ENCODE measurements around the gene CRB1.

CRB1 gene

GRCh38 chr1:197521118-197521739 lies 253.2 kb downstream of the CRB1 start:
- no peaks in the 10 kb centered on the region for H4K20me1 ChIP-seq (ENCODE audit: insufficient read depth, low read length)
- no peaks in the 10 kb centered on the region for H3K4me1 ChIP-seq (ENCODE audit: insufficient read depth, low read length, severe bottlenecking)
- H3K9ac ChIP-seq (ENCODE audit: low read length): no peak overlapping the region
- H3K4me3 ChIP-seq (ENCODE audit: low read depth, low read length, poor library complexity, severe bottlenecking): no peak overlapping the region
- no peaks in the 10 kb centered on the region for H3K9me3 ChIP-seq (ENCODE audit: low read length)
- H3K9me2 ChIP-seq (ENCODE audit: low read depth, low read length): no peaks in the 10 kb centered on the region
- H3K27me3 ChIP-seq (ENCODE audit: insufficient read depth, low read length): no peaks in the 10 kb centered on the region
- H3K27ac ChIP-seq (ENCODE audit: low read depth, low read length, poor library complexity, severe bottlenecking): no peak overlapping the region
- no peaks in the 10 kb centered on the region for H3F3A ChIP-seq (ENCODE audit: insufficient read depth, low read length)
- H3K79me2 ChIP-seq (ENCODE audit: insufficient read depth, low read length): no peaks in the 10 kb centered on the region
- no peak overlapping the region for H2AFZ ChIP-seq (ENCODE audit: low read length)
- H3K36me3 ChIP-seq (ENCODE audit: insufficient read depth, low read length): no peaks in the 10 kb centered on the region
- TF ChIP-seq CTCF (IDR thresholded peaks at IDR 0.05; ENCODE audit: low read length): peak; percentile 77
- no peak for TF ChIP-seq EZH2 (IDR thresholded peaks at IDR 0.05; ENCODE audit: borderline replicate concordance, low read length)
- no peak overlapping the region for H3K4me2 ChIP-seq (ENCODE audit: low read length)

- Histone ChIP-seq H3K4me3 (ENCODE audit: low read depth, low read length, poor library complexity, severe bottlenecking) (no peak overlapping the region), H4K20me1 (ENCODE audit: insufficient read depth, low read length) (no peaks in the 10 kb centered on the region), H3K27ac (ENCODE audit: low read depth, low read length, poor library complexity, severe bottlenecking) (no peak overlapping the region), H3K36me3 (ENCODE audit: insufficient read depth, low read length) (no peaks in the 10 kb centered on the region), H3K4me2 (ENCODE audit: low read length) (no peak overlapping the region), H3K9ac (ENCODE audit: low read length) (no peak overlapping the region), H3K27me3 (ENCODE audit: insufficient read depth, low read length) (no peaks in the 10 kb centered on the region), H3K79me2 (ENCODE audit: insufficient read depth, low read length) (no peaks in the 10 kb centered on the region), H2AFZ (ENCODE audit: low read length) (no peak overlapping the region), H3F3A (ENCODE audit: insufficient read depth, low read length) (peaks cover 3% of the 10 kb centered on the region; the same call in 1 of the 2 replicates), H3K4me1 (ENCODE audit: insufficient read depth, low read length, severe bottlenecking) (no peaks in the 10 kb centered on the region), H3K9me3 (ENCODE audit: low read length) (no peaks in the 10 kb centered on the region), H3K9me2 (ENCODE audit: low read depth, low read length) (no peaks in the 10 kb centered on the region)
- peak; percentile 33 for TF ChIP-seq CTCF (IDR thresholded peaks at IDR 0.05; ENCODE audit: low read length)
- TF ChIP-seq EZH2 (IDR thresholded peaks at IDR 0.05; ENCODE audit: borderline replicate concordance, low read length): no peak
Measured at GRCh38 chr1:197526736-197527371, 258.8 kb downstream of the CRB1 start.

Data from OCI-LY1 (cell line).